ENCODE measurements around the gene THEM5.

Gene THEM5

GRCh38 chr1:151814971-151815545, 38.5 kb downstream of the THEM5 start:
- TF ChIP-seq CTCF (IDR thresholded peaks at IDR 0.05; ENCODE audit: insufficient read depth, missing control alignments): no peak
- DNase-seq (ENCODE audit: insufficient read length, low spot score): no peak
- FAIRE-seq: no peak

- TF ChIP-seq CTCF (IDR thresholded peaks at IDR 0.05; ENCODE audit: insufficient read depth, missing control alignments): no peak
- FAIRE-seq (no peak), DNase-seq (ENCODE audit: insufficient read length, low spot score) (no peak)
These were observed 39.1 kb downstream of the THEM5 start for GRCh38 chr1:151814426-151814825.

- no peak for DNase-seq (ENCODE audit: insufficient read length, low spot score)
- FAIRE-seq: no peak
- no peak for TF ChIP-seq CTCF (IDR thresholded peaks at IDR 0.05; ENCODE audit: insufficient read depth, missing control alignments)
These were observed 40.1 kb downstream of the THEM5 start for GRCh38 chr1:151813271-151813977.

GRCh38 chr1:151811181-151811580, 42.3 kb downstream of the THEM5 start:
- no peak for DNase-seq (ENCODE audit: insufficient read length, low spot score)
- TF ChIP-seq CTCF (IDR thresholded peaks at IDR 0.05; ENCODE audit: insufficient read depth, missing control alignments): no peak

GRCh38 chr1:151809985-151810556, 43.4 kb downstream of the THEM5 start:
- FAIRE-seq: no peak
- no peak for DNase-seq (ENCODE audit: insufficient read length, low spot score)
- no peak for TF ChIP-seq CTCF (IDR thresholded peaks at IDR 0.05; ENCODE audit: insufficient read depth, missing control alignments)

More at GRCh38 chr1:151811181-151811580, 42.3 kb downstream of the THEM5 start:
- FAIRE-seq: no peak

- DNase-seq (ENCODE audit: insufficient read length, low spot score) (no peak), FAIRE-seq (no peak)
- TF ChIP-seq CTCF (IDR thresholded peaks at IDR 0.05; ENCODE audit: insufficient read depth, missing control alignments): no peak
These were observed 44.1 kb downstream of the THEM5 start for GRCh38 chr1:151809290-151809984.
